SK-N-SH treated with all-trans-retinoic acid at 6 μM for 48 hours (cell line): ENCODE measurements around the gene HLA-G.

ENCODE experiments used
- PATZ1 ChIP-seq: fragments of 250-450 bp; sonication (Bioruptor Pico); IDR thresholded peaks from 2 replicates; pipeline ENCODE4 v1.8.0; 2020; ENCODE audit warnings: mild to moderate bottlenecking, moderate library complexity, borderline replicate concordance
- ZFP3 ChIP-seq: fragments of 250-450 bp; sonication (Bioruptor Pico); IDR thresholded peaks from 2 replicates; pipeline ENCODE4 v1.5.0; 2020; ENCODE audit warnings: mild to moderate bottlenecking, moderate library complexity
- ZFP30 ChIP-seq: fragments of 450-650 bp; formaldehyde crosslinking; IDR thresholded peaks from 2 replicates; pipeline ENCODE4 v1.5.0; 2022; ENCODE audit warnings: mild to moderate bottlenecking, moderate library complexity
- ZNF565 ChIP-seq: fragments of 450-650 bp; formaldehyde crosslinking; conservative IDR thresholded peaks from 2 replicates; pipeline ENCODE4 v1.5.0; 2020; ENCODE audit warnings: low read depth, mild to moderate bottlenecking, moderate library complexity

- TF ChIP-seq PATZ1 (CRISPR knock-in tag) (no peak), ZFP30 (CRISPR knock-in tag) (no peak), ZFP3 (CRISPR knock-in tag) (no peak), ZNF565 (CRISPR knock-in tag) (no peak)
Observed at GRCh38 chr6:29853245-29853644, 25.6 kb downstream of the HLA-G start.
